Measurements from ENCODE around the gene SLX4IP.

Gene SLX4IP

DNA sequence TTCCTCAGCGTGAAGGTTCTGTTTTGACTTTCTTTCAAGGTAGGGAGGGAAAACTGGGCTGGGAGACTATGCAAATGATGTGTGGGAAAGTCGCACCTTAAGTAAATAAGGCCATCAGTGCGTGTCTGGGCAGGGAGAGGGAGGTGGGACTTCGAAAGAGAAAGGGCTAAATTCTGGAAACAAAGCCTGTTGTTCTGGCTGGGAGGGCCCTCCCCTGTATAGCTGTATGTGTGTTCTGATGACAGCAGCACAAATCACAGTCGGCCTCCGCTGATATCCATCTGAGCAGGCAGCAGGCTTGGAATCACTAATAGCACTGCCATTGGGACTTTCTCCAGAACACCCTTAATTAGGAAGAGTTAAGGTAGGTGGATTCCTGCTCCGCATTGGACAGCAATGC, 219.5 kb downstream of the SLX4IP start:
- no peak for DNase-seq

DNA sequence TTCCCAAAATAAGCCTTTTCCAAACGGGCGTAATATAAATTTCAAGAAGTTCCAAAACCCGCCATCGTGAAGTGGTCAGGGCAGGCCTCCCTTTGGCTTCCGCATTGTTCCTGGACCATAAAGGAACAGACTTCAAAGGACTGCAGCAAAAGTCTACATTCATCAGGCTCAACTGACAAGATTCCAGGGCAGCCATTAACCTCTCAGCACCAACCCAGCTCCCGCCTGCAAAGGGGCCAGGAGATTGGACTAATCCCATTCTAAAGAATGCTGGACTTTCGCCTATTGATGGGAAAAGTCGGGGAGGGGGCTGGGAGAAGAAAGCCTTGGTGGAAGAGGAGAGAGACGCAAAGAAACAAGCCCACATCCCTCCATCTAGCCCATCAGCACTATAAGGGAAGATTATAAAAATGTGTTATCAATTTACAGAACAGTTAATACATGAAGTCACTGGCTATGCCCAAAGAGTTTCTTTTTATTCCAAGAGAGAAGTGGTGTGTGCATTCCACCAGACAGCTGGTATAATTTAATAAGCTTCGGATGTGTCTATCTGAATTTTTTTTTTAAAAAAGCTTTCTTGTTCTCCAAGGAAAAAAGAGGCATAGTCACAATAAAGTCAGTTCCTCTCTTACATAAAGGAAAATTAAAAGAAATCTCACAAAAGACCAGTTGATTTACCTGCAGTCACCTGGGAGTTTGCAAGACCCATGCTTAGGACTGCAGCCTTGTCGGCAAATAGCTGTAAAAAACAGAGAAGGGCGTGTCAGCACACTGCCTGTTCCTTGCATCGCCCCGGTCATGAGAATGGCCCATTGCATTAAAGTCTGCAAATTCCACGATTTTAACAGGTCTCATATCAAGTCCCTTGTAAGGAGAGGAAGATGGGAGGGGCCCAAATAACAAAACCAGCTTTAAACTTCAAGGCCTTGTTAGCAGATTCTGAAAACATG, 220.9 kb downstream of the SLX4IP start:
- no peak for DNase-seq

- no peak for DNase-seq
Measured at GRCh38 chr20:10657453-10657852, 222.3 kb downstream of the SLX4IP start.

DNA sequence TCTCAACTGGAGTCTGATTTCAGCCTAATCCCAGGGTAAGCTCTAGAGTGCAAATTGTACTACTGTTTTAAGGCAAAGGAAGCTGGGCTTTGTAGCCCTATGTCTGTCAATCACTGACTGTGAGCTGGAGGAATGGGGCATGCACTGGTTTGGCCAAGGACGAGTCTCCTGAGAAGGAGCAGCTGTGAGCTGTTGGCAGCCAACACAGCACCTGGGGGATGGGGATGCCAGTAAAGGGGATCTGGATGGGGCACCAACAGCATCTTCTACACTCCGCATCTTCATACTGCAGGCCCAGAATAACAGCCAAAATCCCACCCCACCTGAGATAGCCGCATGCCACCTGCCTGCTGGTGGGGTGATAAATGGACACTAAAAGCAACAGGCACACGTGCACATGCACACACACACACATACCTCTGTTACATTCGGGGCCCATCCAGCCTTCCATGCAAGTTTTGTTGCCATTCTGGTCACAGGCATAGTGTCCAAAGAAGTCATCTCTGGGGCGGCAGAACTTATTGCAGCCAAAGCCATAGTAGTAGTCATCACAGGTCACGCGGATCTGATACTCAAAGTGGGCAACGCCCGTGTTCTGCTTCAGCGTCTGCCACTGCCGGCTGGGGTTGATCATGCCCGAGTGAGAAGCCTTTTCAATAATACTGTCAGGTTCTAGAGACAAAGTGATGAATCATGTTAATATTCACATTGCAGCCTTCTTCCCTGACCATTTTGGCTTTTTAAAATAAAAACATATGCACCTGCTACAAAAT, 223.1 kb downstream of the SLX4IP start:
- no peak for DNase-seq

GRCh38 chr20:10658876-10659632, 223.9 kb downstream of the SLX4IP start:
- no peak for DNase-seq

- DNase-seq = no peak
Measured at GRCh38 chr20:10659651-10660601, 224.8 kb downstream of the SLX4IP start.

DNA sequence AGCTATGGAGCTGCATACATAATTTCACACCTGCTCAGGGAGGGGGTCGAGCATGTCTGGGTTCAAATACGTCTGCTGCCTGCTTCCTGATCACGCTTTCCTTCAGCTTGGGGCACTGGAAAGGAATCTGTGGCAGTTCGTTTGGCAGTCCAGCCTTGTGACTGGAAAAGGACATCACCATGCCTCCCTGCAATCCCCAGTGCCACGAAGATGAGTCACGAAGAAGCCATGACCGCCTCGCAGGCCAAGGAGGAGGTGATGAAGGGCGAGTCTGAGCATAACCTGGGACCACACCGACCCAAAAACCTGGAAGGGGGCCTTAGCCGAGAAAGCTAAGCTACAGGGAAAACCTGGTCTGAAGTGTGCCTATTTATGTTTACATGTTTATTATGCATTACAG, 225.6 kb downstream of the SLX4IP start:
- no peak for DNase-seq

- DNase-seq = no peak
Measured at GRCh38 chr20:10661261-10661660, 226.2 kb downstream of the SLX4IP start.

DNA sequence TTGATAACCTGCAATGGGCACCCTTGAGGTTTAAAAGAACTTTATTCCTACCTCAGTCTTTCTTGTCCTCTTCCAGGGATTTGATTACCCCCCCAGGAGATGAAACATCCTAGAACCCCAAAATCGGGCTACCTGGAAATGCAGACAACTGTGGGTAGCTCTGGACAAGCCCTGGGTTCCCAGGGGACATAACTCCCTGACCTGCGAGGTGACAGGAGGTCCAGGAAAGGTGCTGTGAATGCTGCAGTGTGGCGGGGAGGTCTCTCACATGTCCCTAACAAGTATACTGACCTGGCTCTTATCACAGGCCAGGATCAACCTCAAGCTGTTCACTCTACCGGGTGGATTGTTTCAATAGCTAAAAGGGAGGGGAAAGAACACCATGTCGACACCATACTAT, 227.0 kb downstream of the SLX4IP start:
- no peak for DNase-seq

DNA sequence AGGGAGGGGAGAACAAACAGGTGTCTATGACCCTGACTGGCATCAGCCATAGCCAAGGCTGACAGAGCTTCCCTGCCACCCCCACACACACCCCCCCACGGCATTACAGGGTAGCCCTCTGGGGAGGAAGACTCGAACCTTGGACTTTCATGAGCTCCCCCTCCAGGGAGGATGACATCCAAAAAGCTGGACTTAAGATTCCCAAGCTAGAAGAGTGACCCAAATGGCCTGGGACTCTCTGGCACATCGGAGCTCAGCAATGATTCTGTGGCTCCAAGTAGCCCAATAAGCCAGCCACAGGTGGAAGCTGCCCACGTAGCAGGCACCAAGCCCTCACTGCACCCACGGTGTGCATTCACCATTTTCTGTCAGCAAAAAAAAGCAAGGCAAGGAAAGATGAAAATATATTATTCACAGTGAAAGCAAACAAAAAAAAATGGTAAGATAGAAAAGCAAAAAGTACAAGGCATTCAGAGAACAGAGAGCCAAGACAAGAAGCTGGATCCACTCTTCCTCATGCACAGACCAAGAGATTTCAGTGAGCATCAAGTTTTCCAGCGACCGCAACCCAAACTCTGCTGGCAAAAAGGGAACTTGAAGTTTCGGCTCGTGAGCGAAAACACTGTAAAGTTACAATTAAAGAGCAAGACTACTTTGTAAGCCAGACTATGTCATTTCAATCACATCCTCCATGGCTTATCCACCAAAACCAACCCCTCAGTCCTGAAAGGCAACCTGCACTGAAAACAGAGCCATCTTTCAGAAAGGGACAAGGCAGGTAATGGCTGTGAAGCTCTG, 227.8 kb downstream of the SLX4IP start:
- no peak for DNase-seq

GRCh38 chr20:10663756-10664155, 228.7 kb downstream of the SLX4IP start:
- no peak for DNase-seq

DNA sequence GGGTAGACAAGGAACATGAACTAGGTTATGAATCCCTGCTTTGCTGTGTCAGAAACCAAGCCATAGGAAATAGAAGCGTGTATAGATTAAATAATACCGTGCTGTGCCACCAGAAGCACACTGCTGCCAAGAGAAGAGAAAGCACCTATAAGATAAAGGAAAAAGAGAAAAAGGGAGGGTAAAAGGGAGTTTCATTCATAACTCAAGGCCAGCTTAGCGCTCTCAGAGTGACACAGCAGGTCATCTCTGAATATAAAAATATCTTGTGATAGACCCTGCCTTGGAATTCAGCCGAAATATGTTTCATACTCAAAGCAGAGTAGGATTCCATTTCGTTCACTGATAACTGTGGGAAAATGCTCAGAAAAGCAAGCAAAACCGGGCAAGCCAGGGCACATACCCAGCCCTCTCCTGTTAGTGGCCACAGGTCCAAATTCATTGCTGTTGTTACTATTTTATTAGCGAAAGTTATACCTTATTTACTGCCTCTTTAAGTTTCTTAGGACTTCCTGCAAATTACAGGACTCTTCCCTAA, 230.0 kb downstream of the SLX4IP start:
- no peak for DNase-seq

DNA sequence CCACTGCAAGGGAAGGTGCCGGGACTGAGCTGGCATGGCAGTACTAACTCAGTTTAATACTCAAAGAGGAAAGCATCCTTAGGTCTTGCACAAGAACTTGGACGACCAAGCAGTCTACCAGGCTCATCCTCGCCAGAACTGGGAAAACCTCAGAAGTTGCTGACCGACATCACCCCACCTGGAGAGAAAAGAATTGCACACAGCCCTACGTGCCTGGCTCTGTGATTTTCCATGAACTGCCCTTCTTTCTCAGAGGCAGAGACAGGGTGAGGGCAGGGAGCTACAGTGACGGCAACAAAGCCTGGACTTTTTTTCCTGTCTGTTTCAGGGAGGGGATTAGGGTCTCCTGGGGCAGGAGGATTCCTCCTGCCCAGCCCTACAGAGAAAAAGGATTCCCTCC, 230.7 kb downstream of the SLX4IP start:
- DNase-seq = no peak

GRCh38 chr20:10666221-10667076, 231.3 kb downstream of the SLX4IP start:
- no peak for DNase-seq

- DNase-seq = no peak
Measured at GRCh38 chr20:10667077-10667401, 231.9 kb downstream of the SLX4IP start.

- no peak for DNase-seq
Measured at GRCh38 chr20:10667560-10668167, 232.6 kb downstream of the SLX4IP start.

DNA sequence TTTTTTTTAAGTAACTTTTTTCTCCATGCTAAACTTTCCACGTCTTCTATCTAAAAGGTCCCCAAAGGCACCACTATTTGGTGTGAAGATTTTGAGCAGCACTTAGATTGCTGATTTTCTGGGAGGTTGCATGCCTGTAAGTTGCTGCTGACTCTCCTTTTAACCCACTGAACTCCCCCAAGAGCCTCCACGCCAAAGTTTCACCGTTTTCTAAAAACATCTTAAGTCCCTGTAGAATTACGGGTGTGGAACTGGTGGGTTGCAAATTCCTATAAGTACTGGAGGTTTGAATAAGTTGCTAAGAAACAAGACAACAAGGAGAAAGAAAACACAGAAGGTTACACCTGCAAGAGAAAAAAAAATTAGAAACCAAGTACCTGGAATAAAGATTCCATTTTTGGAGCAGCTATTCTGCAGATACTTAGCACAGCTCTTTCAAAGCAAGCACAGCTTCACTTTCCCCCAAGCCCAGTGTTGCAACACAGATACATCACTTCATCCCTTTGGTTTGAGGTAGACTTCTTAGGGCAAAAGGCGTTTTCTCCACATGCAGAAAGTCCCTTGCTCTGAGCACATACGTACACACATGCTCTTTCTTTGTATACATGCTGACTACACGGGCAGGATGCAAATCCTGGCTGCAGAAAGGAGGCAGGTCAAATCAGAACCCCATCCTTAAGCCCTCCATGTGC, 233.7 kb downstream of the SLX4IP start:
- DNase-seq = no peak

- no peak for DNase-seq
Measured at GRCh38 chr20:10669843-10670446, 234.8 kb downstream of the SLX4IP start.

Measured in stimulated activated CD4-positive, alpha-beta T cell treated with anti-CD3 and anti-CD28 coated beads, Interleukin-4, amount 100 ng/mL, for 24 hours (primary cell).